GM06990 (cell line): ENCODE results near the gene ZIC4.

Experiments
- DNase-seq: peaks from one replicate; pipeline ENCODE4 v3.0.0-alpha.2; 2011; ENCODE audit not compliant: insufficient read length; ENCODE audit errors: extremely low read depth
- H3K27me3 ChIP-seq: replicated peaks from 2 replicates; pipeline ENCODE4 v1.6.0; 2011; ENCODE audit warnings: low read length; ENCODE audit not compliant: control insufficient read depth, insufficient read depth
- H3K36me3 ChIP-seq: 2 replicates; pipeline ENCODE4 v1.5.1; 2011; ENCODE audit warnings: low read length; ENCODE audit not compliant: control insufficient read depth, insufficient read depth
- H3K4me3 ChIP-seq: replicated peaks from 2 replicates; pipeline ENCODE4 v1.5.1; 2011; ENCODE audit warnings: low read depth, mild to moderate bottlenecking, control low read depth, low read length
- TF ChIP-seq, protein P1 (sequence below): IDR thresholded peaks from 2 replicates; pipeline ENCODE4 v1.5.1; 2011; ENCODE audit warnings: low read length, control low read depth, mild to moderate bottlenecking, inconsistent platforms; ENCODE audit not compliant: insufficient read depth, poor library complexity, severe bottlenecking

Gene ZIC4

DNA sequence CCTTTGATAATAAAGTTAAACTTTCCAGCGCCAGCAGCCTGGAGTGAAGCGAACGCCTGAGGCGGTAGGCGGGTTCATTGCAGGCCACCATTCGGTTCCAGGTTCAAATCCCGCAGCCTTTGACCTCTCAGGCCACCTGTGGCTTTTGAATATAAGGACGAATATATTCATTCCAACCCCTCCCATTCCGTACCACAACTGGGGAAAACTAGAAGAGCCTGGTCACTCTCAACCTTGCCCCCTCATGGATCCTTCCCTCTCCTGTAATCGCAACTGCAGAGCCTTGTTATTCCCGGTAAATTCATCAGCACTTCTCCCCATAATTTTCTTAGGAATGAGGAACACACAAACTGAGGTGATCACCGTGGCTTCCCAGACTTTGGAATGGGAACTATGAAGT, 35.2 kb downstream of the ZIC4 start:
- H3K4me3 ChIP-seq: no peak overlapping the region
- no peak for DNase-seq

GRCh38 chr3:147370349-147370748, 36.0 kb downstream of the ZIC4 start:
- Histone ChIP-seq H3K4me3 (no peak overlapping the region), H3K27me3 (peaks cover 2% of the 10 kb centered on the region), H3K36me3 (no peaks in the 10 kb centered on the region)
- no peak for DNase-seq
- TF ChIP-seq, protein P1, sequence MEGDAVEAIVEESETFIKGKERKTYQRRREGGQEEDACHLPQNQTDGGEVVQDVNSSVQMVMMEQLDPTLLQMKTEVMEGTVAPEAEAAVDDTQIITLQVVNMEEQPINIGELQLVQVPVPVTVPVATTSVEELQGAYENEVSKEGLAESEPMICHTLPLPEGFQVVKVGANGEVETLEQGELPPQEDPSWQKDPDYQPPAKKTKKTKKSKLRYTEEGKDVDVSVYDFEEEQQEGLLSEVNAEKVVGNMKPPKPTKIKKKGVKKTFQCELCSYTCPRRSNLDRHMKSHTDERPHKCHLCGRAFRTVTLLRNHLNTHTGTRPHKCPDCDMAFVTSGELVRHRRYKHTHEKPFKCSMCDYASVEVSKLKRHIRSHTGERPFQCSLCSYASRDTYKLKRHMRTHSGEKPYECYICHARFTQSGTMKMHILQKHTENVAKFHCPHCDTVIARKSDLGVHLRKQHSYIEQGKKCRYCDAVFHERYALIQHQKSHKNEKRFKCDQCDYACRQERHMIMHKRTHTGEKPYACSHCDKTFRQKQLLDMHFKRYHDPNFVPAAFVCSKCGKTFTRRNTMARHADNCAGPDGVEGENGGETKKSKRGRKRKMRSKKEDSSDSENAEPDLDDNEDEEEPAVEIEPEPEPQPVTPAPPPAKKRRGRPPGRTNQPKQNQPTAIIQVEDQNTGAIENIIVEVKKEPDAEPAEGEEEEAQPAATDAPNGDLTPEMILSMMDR: no peak

More for the DNA sequence above, 35.2 kb downstream of the ZIC4 start:
- Histone ChIP-seq H3K27me3 (peaks cover 2% of the 10 kb centered on the region), H3K36me3 (no peaks in the 10 kb centered on the region)
- TF ChIP-seq, protein P1: no peak

DNA sequence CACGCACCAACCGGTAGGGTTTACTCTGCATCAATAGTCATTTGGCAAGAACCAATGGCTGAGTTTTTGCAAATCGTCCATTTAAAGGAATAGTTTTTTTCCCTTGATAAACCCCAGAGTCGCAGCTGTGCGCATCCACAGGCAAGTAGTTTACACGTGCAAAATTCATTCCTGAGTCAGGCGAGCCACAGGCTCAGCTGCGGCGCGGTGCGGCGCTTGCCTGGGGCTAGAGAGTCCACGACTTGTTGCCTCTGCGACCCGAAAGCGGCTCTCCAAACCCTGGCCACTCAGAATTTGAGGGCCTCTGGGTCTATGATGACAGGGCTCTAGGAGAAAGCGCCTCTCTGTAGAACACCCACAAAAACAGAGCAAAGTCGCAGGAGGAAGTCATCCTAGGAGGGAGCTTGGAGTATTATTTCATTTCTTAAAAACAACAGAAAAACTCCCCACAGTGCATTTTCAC, 36.7 kb downstream of the ZIC4 start:
- Histone ChIP-seq H3K4me3 (no peak overlapping the region), H3K36me3 (no peaks in the 10 kb centered on the region), H3K27me3 (peaks cover 2% of the 10 kb centered on the region)
- DNase-seq: no peak
- TF ChIP-seq, protein P1: no peak

DNA sequence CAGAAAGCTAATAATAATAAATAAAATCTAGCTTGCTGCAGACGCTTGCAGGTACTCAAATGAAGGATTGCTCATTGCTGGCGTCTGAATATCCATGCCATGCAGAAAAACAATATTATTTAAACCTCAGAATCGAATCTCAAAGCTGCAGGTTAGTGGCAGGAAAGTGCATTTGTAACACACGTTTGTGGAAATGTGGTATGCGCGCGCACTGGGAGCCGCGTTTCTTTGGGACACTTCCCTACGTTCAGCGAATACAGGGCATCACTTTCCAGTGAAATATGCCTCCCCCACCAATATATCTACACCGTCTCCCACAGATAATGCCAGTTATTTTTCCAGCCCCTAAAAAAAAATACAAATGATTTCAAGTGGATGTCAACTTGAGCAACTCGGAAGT, 37.1 kb downstream of the ZIC4 start:
- TF ChIP-seq, protein P1: no peak
- Histone ChIP-seq H3K27me3 (peaks cover 2% of the 10 kb centered on the region), H3K4me3 (no peak overlapping the region), H3K36me3 (no peaks in the 10 kb centered on the region)
- DNase-seq: no peak

DNA sequence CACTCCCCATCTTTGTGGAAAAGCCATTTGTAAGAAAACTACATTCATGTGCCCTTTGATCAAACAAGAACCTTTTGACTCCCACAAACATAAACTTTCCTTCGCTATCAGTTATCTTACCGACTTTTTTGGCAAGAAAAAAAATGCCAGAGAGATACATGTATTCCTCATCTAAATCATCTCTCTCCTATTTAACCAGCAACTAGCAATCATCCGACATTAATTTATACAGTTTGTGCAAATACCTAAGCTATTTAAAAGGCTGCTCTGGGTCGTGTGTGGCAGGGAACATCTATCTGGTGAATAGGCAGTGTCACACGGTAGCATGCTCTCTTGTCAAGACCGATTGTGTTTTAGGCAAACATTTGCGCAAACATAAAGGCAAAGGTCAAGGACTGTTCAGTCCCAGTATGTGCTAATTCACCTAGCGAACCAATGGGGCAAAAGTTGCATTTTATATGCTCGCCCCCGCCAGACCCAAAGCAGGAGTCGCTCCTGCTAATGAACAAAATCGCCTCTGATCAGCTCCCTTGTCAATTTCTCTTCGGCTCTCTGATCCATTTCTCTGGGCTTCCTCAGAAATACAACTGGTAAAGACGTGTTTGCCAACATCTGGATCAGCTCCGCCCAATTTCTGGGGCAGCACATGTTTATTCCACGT, 37.7 kb downstream of the ZIC4 start:
- no peak for DNase-seq
- Histone ChIP-seq H3K4me3 (no peak overlapping the region), H3K27me3 (peaks cover 2% of the 10 kb centered on the region), H3K36me3 (no peaks in the 10 kb centered on the region)
- TF ChIP-seq, protein P1: no peak
